Panc1 (cell line): ENCODE results near the gene IGSF10. TPM values are rescaled to one million over a fixed set of nuclear protein-coding genes. Genes with fewer than 3 reads are reported as not detected.
"Not testable (repeated sequence)": the region's sequence is repeated elsewhere in the genome, so short reads cannot be mapped to it uniquely, and the experiment has no call there.

Source experiments
- ATAC-seq: fragments of 200-7000 bp; cut with Tn5 transposase; 2 replicates; pipeline ENCODE4 v1.9.1; 2020; ENCODE audit warnings: mild to moderate bottlenecking, moderate library complexity
- BruUV-seq: library from RNA; stranded (reverse); fragments of 400-500 nt; replicated peaks from 2 replicates; lab custom pipeline; 2021; lab: Mats Ljungman, UMichigan
- CTCF ChIA-PET: fragments of 300-600 bp; sonication (Branson Sonifier 250); formaldehyde crosslinking; loops from one replicate; lab custom pipeline; 2022; ENCODE audit warnings: antibody characterized with exemption; lab: Charles Lee
- POLR2A ChIA-PET: fragments of 300-600 bp; sonication (Branson Sonifier 250); formaldehyde crosslinking; loops from one replicate; lab custom pipeline; 2022; ENCODE audit warnings: antibody characterized with exemption; lab: Charles Lee
- DNase-seq: peaks from one replicate; pipeline ENCODE4 v3.0.0-alpha.2; 2010; ENCODE audit warnings: low read depth, low spot score
- H3K27ac ChIP-seq: 2 replicates; pipeline ENCODE4 v1.5.1; 2011; ENCODE audit warnings: mild to moderate bottlenecking, low read length, inconsistent platforms
- H3K27me3 ChIP-seq: fragments of 200-500 bp; sonication (Bioruptor generic); 2 replicates; pipeline ENCODE4 v1.6.0; 2014; ENCODE audit warnings: low read length, inconsistent platforms; ENCODE audit not compliant: control insufficient read depth, insufficient read depth
- H3K36me3 ChIP-seq: fragments of 200-500 bp; sonication (Bioruptor generic); 2 replicates; pipeline ENCODE4 v1.5.1; 2014; ENCODE audit warnings: inconsistent platforms, mild to moderate bottlenecking, low read length, moderate library complexity; ENCODE audit not compliant: control insufficient read depth, insufficient read depth
- H3K4me1 ChIP-seq: 2 replicates; pipeline ENCODE4 v1.5.1; 2011; ENCODE audit warnings: inconsistent platforms, mild to moderate bottlenecking, low read length, moderate library complexity; ENCODE audit not compliant: control insufficient read depth, insufficient read depth
- H3K4me3 ChIP-seq, 2 experiments: 2 replicates each; pipeline ENCODE4 v1.5.1; 2011 to 2012; ENCODE audit warnings: low read depth in 2 of 2, low read length in 2 of 2, mild to moderate bottlenecking in 2 of 2, inconsistent platforms in 1 of 2, moderate library complexity in 1 of 2
- H3K9me3 ChIP-seq: fragments of 200-500 bp; sonication (Bioruptor generic); 2 replicates; pipeline ENCODE4 v1.5.1; 2014; ENCODE audit warnings: low read depth, mild to moderate bottlenecking, inconsistent platforms, low read length, moderate library complexity; ENCODE audit not compliant: control insufficient read depth, insufficient read depth
- POLR2AphosphoS5 ChIP-seq: IDR thresholded peaks from 2 replicates; pipeline ENCODE4 v1.6.1; 2012; ENCODE audit warnings: mild to moderate bottlenecking, low read depth, low read length, moderate library complexity
- SIN3A ChIP-seq: IDR thresholded peaks from 2 replicates; pipeline ENCODE4 v1.6.1; 2012; ENCODE audit warnings: low read depth, mild to moderate bottlenecking, low read length, moderate library complexity, borderline replicate concordance; ENCODE audit not compliant: insufficient read depth
- TCF7L2 ChIP-seq: IDR thresholded peaks from 2 replicates; pipeline ENCODE4 v1.6.1; 2011; ENCODE audit warnings: mild to moderate bottlenecking, low read depth, low read length, inconsistent platforms
- in situ Hi-C: cut with HindIII; loops from 2 replicates; pipeline ENCODE4 v1.10.0; 2016; ENCODE audit warnings: low sequenced_read_pairs, low pct_unique_long_range_greater_than_20kb
- intact Hi-C: fragments of 100-400 bp; cut with micrococcal nuclease; formaldehyde crosslinking; loops from one replicate; pipeline ENCODE4 v1.10.0; 2022; ENCODE audit not compliant: unreplicated experiment
- total RNA-seq: library from RNA; stranded (reverse); gene quantifications from one replicate; pipeline ENCODE4 v1.2.1, GENCODE V29; 2021; ENCODE audit not compliant: unreplicated experiment
- TF ChIP-seq, protein P1 (sequence below), 2 experiments: IDR thresholded peaks; 2 replicates each; pipeline ENCODE4 v1.6.1; 2011 to 2012; ENCODE audit warnings: low read depth in 2 of 2, control low read depth in 1 of 2, low read length in 1 of 2, mild to moderate bottlenecking in 1 of 2, moderate library complexity in 1 of 2; ENCODE audit not compliant: insufficient read depth in 1 of 2
- TF ChIP-seq, protein P2 (sequence below): fragments of 450-650 bp; IDR thresholded peaks from 2 replicates; pipeline ENCODE4 v1.5.1; 2017; ENCODE audit warnings: mild to moderate bottlenecking

IGSF10 gene
- total RNA-seq, 1 experiment from 2014 or later: 0.10 TPM

DNA sequence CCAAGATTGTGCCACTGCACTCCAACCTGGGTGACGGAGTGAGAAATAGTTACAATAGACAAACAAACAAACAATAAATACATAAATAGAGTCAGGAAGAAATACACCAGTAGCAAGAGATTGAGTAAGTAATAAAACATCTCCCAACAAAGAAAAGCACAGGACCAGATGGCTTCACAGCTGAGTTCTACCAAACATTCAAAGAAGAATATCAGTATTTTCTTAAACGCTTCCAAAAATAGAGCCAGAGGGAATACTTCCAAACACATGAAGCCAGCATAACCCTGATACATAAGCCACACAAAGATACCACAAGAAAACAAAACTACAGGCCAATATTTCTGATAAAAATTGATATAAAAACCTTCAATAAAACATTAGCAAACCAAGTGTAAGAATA lies 30.7 kb upstream of the IGSF10 start:
- TF ChIP-seq TCF7L2: no peak
- no peak for TF ChIP-seq SIN3A
- TF ChIP-seq, protein P1, sequence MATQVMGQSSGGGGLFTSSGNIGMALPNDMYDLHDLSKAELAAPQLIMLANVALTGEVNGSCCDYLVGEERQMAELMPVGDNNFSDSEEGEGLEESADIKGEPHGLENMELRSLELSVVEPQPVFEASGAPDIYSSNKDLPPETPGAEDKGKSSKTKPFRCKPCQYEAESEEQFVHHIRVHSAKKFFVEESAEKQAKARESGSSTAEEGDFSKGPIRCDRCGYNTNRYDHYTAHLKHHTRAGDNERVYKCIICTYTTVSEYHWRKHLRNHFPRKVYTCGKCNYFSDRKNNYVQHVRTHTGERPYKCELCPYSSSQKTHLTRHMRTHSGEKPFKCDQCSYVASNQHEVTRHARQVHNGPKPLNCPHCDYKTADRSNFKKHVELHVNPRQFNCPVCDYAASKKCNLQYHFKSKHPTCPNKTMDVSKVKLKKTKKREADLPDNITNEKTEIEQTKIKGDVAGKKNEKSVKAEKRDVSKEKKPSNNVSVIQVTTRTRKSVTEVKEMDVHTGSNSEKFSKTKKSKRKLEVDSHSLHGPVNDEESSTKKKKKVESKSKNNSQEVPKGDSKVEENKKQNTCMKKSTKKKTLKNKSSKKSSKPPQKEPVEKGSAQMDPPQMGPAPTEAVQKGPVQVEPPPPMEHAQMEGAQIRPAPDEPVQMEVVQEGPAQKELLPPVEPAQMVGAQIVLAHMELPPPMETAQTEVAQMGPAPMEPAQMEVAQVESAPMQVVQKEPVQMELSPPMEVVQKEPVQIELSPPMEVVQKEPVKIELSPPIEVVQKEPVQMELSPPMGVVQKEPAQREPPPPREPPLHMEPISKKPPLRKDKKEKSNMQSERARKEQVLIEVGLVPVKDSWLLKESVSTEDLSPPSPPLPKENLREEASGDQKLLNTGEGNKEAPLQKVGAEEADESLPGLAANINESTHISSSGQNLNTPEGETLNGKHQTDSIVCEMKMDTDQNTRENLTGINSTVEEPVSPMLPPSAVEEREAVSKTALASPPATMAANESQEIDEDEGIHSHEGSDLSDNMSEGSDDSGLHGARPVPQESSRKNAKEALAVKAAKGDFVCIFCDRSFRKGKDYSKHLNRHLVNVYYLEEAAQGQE (IDR thresholded peaks at IDR 0.05; ENCODE audit: insufficient read depth in 1 of 2, low read depth in 2 of 2, low read length in 1 of 2): no peak
- TF ChIP-seq POLR2AphosphoS5: no peak
- TF ChIP-seq, protein P2, sequence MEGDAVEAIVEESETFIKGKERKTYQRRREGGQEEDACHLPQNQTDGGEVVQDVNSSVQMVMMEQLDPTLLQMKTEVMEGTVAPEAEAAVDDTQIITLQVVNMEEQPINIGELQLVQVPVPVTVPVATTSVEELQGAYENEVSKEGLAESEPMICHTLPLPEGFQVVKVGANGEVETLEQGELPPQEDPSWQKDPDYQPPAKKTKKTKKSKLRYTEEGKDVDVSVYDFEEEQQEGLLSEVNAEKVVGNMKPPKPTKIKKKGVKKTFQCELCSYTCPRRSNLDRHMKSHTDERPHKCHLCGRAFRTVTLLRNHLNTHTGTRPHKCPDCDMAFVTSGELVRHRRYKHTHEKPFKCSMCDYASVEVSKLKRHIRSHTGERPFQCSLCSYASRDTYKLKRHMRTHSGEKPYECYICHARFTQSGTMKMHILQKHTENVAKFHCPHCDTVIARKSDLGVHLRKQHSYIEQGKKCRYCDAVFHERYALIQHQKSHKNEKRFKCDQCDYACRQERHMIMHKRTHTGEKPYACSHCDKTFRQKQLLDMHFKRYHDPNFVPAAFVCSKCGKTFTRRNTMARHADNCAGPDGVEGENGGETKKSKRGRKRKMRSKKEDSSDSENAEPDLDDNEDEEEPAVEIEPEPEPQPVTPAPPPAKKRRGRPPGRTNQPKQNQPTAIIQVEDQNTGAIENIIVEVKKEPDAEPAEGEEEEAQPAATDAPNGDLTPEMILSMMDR: no peak
- H3K27ac ChIP-seq: no peak overlapping the region
- no peaks in the 10 kb centered on the region for H3K4me1 ChIP-seq
- ATAC-seq (no peak), DNase-seq (no peak)
- intact Hi-C loops: no loop called here
- H3K27me3 ChIP-seq: no peaks in the 10 kb centered on the region
- H3K4me3 ChIP-seq: no peak overlapping the region
- ChIA-PET POLR2A (no interaction called here), CTCF (interaction anchor here (0.6 kb wide), 1 partner anchor 482 kb away, joined by 3 read pairs; no protein-coding TSS in a partner anchor)
- in situ Hi-C loops: no loop called here
- BruUV-seq: no TSS peak
- no peaks in the 10 kb centered on the region for H3K36me3 ChIP-seq
- no peaks in the 10 kb centered on the region for H3K9me3 ChIP-seq

DNA sequence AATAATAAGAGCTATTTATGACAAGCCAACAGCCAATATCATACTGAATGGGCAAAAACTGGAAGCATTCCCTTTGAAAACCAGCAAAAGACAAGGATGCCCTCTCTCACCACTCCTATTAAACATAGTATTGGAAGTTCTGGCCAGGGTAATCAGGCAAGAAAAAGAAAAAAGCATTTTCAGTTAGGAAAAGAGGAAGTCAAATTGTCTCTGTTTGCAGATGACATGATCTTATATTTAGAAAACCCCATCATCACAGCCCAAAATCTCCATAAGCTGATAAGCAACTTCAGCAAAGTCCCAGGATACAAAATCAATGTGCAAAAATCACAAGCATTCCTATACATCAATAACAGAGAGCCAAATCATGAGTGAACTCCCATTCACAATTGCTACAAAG lies 27.0 kb upstream of the IGSF10 start:
- intact Hi-C loops, CTCF ChIA-PET, in situ Hi-C loops: not testable (repeated sequence)

DNA sequence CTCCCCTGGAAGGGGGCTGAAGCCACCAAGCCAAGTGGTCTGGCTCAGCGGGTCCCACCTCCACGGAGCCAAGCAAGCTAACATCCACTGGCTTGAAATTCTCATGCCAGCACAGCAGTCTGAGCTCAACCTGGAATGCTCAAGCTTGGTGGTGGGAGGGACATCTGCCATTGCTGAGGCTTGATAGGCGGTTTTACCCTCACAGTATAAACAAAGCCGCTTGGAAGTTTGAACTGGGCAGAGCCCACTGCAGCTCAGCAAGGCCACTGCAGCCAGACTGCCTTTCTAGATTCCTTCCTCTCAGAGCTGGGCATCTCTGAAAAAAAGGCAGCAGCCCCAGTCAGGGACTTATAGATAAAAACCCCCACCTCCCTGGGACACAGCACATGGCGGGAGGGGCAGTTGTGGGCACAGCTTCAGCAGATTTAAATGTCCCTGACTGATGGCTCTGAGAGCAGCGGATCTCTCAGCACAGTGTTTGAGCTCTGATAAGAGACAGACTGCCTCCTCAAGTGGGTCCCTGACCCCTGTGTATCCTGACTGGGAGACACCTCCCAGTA lies 23.2 kb upstream of the IGSF10 start:
- ChIA-PET POLR2A (no interaction called here), CTCF (no interaction called here)
- DNase-seq (no peak), ATAC-seq (no peak)
- no TSS peak for BruUV-seq
- no peak overlapping the region for H3K4me3 ChIP-seq
- H3K9me3 ChIP-seq: no peaks in the 10 kb centered on the region
- no peaks in the 10 kb centered on the region for H3K27me3 ChIP-seq
- no peaks in the 10 kb centered on the region for H3K36me3 ChIP-seq
- H3K27ac ChIP-seq: no peak overlapping the region
- H3K4me1 ChIP-seq: no peaks in the 10 kb centered on the region
- in situ Hi-C loops (no loop called here), intact Hi-C loops (no loop called here)
- TF ChIP-seq, protein P2: no peak
- TF ChIP-seq POLR2AphosphoS5 (no peak), SIN3A (no peak), TCF7L2 (no peak)
- TF ChIP-seq, protein P1 (IDR thresholded peaks at IDR 0.05; ENCODE audit: insufficient read depth in 1 of 2, low read depth in 2 of 2, low read length in 1 of 2): no peak

More for the DNA sequence above, 27.0 kb upstream of the IGSF10 start:
- H3K36me3 ChIP-seq, H3K27me3 ChIP-seq, POLR2A ChIA-PET, H3K27ac ChIP-seq, ATAC-seq, BruUV-seq, H3K4me1 ChIP-seq, H3K4me3 ChIP-seq, H3K9me3 ChIP-seq, DNase-seq: not testable (repeated sequence)
